NCI-H2107 (cell line): ENCODE results near the gene CDV3.
"Not testable (repeated sequence)": the region's sequence is repeated elsewhere in the genome, so short reads cannot be mapped to it uniquely, and the experiment has no call there.

Experiments
- DNase-seq: peaks from one replicate; lab custom pipeline; 2025; lab: John Stamatoyannopoulos, UW

CDV3 gene

GRCh38 chr3:133573629-133574194 is at the start of gene CDV3:
Gene CDV3, plus strand, starts transcription at chr3:133573686. Its CDS starts 359 bp downstream, at chr3:133574045.
- no peak for DNase-seq

- DNase-seq = not testable (repeated sequence)
These were observed 49.7 kb upstream of the CDV3 start for GRCh38 chr3:133523758-133524157.

GRCh38 chr3:133525435-133525834 is 48.1 kb upstream of the CDV3 start:
- DNase-seq = no peak

GRCh38 chr3:133527081-133527715 is 46.3 kb upstream of the CDV3 start:
- DNase-seq = no peak

GRCh38 chr3:133529809-133530208 is 43.7 kb upstream of the CDV3 start:
- no peak for DNase-seq

- DNase-seq = no peak
These were observed 41.5 kb upstream of the CDV3 start for GRCh38 chr3:133531981-133532380.

- DNase-seq = no peak
These were observed 40.5 kb upstream of the CDV3 start for GRCh38 chr3:133532951-133533350.

GRCh38 chr3:133535971-133536881 is 37.3 kb upstream of the CDV3 start:
- no peak for DNase-seq

GRCh38 chr3:133537131-133537530 is 36.4 kb upstream of the CDV3 start:
- not testable (repeated sequence) for DNase-seq

- no peak for DNase-seq
These were observed 35.3 kb upstream of the CDV3 start for GRCh38 chr3:133538154-133538553.

GRCh38 chr3:133540896-133541674 is 32.4 kb upstream of the CDV3 start:
- DNase-seq = no peak

- DNase-seq = no peak
These were observed 30.6 kb upstream of the CDV3 start for GRCh38 chr3:133542871-133543270.

GRCh38 chr3:133544983-133545382 is 28.5 kb upstream of the CDV3 start:
- DNase-seq = not testable (repeated sequence)

GRCh38 chr3:133547432-133548041 is 25.9 kb upstream of the CDV3 start:
- no peak for DNase-seq

GRCh38 chr3:133548090-133548489 is 25.4 kb upstream of the CDV3 start:
- no peak for DNase-seq

- no peak for DNase-seq
These were observed 23.9 kb upstream of the CDV3 start for GRCh38 chr3:133549565-133549964.

- not testable (repeated sequence) for DNase-seq
These were observed 21.9 kb upstream of the CDV3 start for GRCh38 chr3:133551589-133551988.

- DNase-seq = no peak
These were observed 11.8 kb upstream of the CDV3 start for GRCh38 chr3:133561679-133562078.

GRCh38 chr3:133562376-133562775 is 11.1 kb upstream of the CDV3 start:
- no peak for DNase-seq

GRCh38 chr3:133563186-133563591 is 10.3 kb upstream of the CDV3 start:
- DNase-seq = no peak

GRCh38 chr3:133563816-133564215 is 9.7 kb upstream of the CDV3 start:
- no peak for DNase-seq
